Neutrophil (primary cell): ENCODE measurements around the gene PDCD1LG2.

Experiments used
- H3K27ac ChIP-seq: fragments of 200-600 bp; sonication (generic); 2 replicates; pipeline ENCODE4 v1.5.1; 2016; ENCODE audit warnings: mild to moderate bottlenecking, moderate library complexity
- H3K27me3 ChIP-seq: fragments of 200-600 bp; sonication (generic); 2 replicates; pipeline ENCODE4 v1.6.0; 2016; ENCODE audit warnings: mild to moderate bottlenecking
- H3K36me3 ChIP-seq: fragments of 200-600 bp; sonication (generic); 2 replicates; pipeline ENCODE4 v1.5.1; 2017
- H3K4me1 ChIP-seq, 2 experiments: fragments of 200-600 bp in 1 of 2; sonication (generic) in 1 of 2; 1 replicate in 1 of 2; 2 replicates in 1 of 2; pipeline versions ENCODE4 v1.5.1 to v1.6.1; 2013 to 2016; ENCODE audit warnings: low read depth in 1 of 2, low read length in 1 of 2, mild to moderate bottlenecking in 1 of 2, moderate library complexity in 1 of 2; ENCODE audit not compliant: control insufficient read depth in 1 of 2, insufficient read depth in 1 of 2
- H3K4me3 ChIP-seq, 2 experiments: fragments of 200-600 bp in 1 of 2; sonication (generic) in 1 of 2; 1 replicate in 1 of 2; 2 replicates in 1 of 2; pipeline ENCODE4 v1.5.1; 2013 to 2016; ENCODE audit warnings: low read depth in 1 of 2, low read length in 1 of 2, mild to moderate bottlenecking in 1 of 2, moderate library complexity in 1 of 2
- H3K9me3 ChIP-seq: fragments of 200-600 bp; sonication (generic); 2 replicates; pipeline ENCODE4 v1.5.1; 2016
- CTCF ChIP-seq: fragments of 200-600 bp; sonication (generic); IDR thresholded peaks from 2 replicates; pipeline ENCODE4 v1.5.1; 2016; ENCODE audit warnings: antibody characterized with exemption

PDCD1LG2 gene

GRCh38 chr9:5596173-5596572, 85.8 kb downstream of the PDCD1LG2 start:
- no peaks in the 10 kb centered on the region for H3K9me3 ChIP-seq
- no peak for TF ChIP-seq CTCF
- no peaks in the 10 kb centered on the region for H3K27me3 ChIP-seq
- peaks cover 7 to 9% of the 10 kb centered on the region in 2 experiments for H3K4me1 ChIP-seq
- H3K36me3 ChIP-seq, result no peaks in the 10 kb centered on the region
- no peak overlapping the region for H3K27ac ChIP-seq
- no peak overlapping the region for H3K4me3 ChIP-seq

GRCh38 chr9:5608298-5609225, 98.2 kb downstream of the PDCD1LG2 start:
- H3K27ac ChIP-seq, result peak overlapping the region; percentile 56
- no peaks in the 10 kb centered on the region for H3K9me3 ChIP-seq
- peaks cover 10 to 12% of the 10 kb centered on the region in 2 experiments for H3K4me1 ChIP-seq
- H3K27me3 ChIP-seq, result no peaks in the 10 kb centered on the region
- peak overlapping the region in 1 of 2 experiments; percentile 8 for H3K4me3 ChIP-seq
- TF ChIP-seq CTCF, result no peak
- H3K36me3 ChIP-seq, result no peaks in the 10 kb centered on the region

GRCh38 chr9:5609226-5609596, 98.9 kb downstream of the PDCD1LG2 start:
- no peak for TF ChIP-seq CTCF
- H3K27ac ChIP-seq, result peak overlapping the region; percentile 56
- no peak overlapping the region for H3K4me3 ChIP-seq

GRCh38 chr9:5610491-5610890, 100.2 kb downstream of the PDCD1LG2 start:
- no peaks in the 10 kb centered on the region for H3K36me3 ChIP-seq
- TF ChIP-seq CTCF, result no peak
- H3K27me3 ChIP-seq, result no peaks in the 10 kb centered on the region

More at GRCh38 chr9:5609226-5609596, 98.9 kb downstream of the PDCD1LG2 start:
- H3K27me3 ChIP-seq, result no peaks in the 10 kb centered on the region
- H3K36me3 ChIP-seq, result no peaks in the 10 kb centered on the region
- no peaks in the 10 kb centered on the region for H3K9me3 ChIP-seq
- H3K4me1 ChIP-seq, result peaks cover 10 to 12% of the 10 kb centered on the region in 2 experiments

GRCh38 chr9:5611321-5612184, 101.2 kb downstream of the PDCD1LG2 start:
- no peak overlapping the region for H3K27ac ChIP-seq

More at GRCh38 chr9:5610491-5610890, 100.2 kb downstream of the PDCD1LG2 start:
- H3K4me3 ChIP-seq, result no peak overlapping the region
- peaks cover 10 to 12% of the 10 kb centered on the region in 2 experiments for H3K4me1 ChIP-seq
- H3K9me3 ChIP-seq, result no peaks in the 10 kb centered on the region
- H3K27ac ChIP-seq, result no peak overlapping the region

More at GRCh38 chr9:5611321-5612184, 101.2 kb downstream of the PDCD1LG2 start:
- Histone ChIP-seq H3K36me3 (no peaks in the 10 kb centered on the region), H3K9me3 (no peaks in the 10 kb centered on the region), H3K27me3 (no peaks in the 10 kb centered on the region), H3K4me1 (peaks cover 10 to 12% of the 10 kb centered on the region in 2 experiments), H3K4me3 (no peak overlapping the region)
- TF ChIP-seq CTCF, result no peak
